Measurements from ENCODE around the gene HGF.

HGF gene

DNA sequence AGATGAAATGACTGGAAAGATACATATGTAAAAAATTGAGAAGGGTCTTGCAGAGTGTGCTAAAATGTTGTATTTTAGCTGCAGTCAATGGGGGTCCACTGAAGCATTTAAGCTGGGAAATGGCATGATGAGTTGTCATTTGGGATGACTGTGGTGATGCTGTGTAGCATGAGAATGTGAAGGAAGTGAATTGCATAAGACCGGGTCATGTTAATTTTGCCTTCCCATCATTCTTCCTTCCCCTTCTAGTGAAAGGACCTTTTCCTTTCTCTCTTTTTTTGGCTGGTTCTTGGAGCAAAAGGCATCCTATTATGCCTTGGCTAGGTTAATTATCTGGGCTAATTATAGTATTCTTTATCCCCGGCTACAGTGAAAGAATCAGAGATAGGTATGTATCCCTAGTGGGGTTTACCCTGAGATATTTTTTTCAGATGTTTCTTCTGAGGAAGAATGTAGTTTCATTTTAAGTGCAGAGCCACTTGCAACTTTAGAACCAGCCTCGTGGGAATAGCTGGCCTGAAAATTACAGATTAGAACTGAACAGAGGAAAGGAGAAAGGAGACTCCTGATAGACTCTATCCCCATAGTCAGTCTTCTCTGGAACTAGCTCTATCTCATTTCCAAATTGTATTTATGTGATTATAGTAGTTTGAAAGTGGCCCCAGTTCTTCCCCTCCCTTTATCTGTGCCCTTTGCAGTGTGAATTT lies 93.6 kb downstream of the HGF start:
- H3K4me3 ChIP-seq (ENCODE audit: insufficient read depth, low read depth, low read length, poor library complexity, severe bottlenecking), result no peak overlapping the region
- no peaks in the 10 kb centered on the region for H3K36me3 ChIP-seq (ENCODE audit: control insufficient read depth, insufficient read depth, low read length)
- no peaks in the 10 kb centered on the region for H3K27me3 ChIP-seq (replicated peaks; ENCODE audit: control insufficient read depth, insufficient read depth, low read length, poor library complexity, severe bottlenecking)
- DNase-seq, result no peak
- H3K9me3 ChIP-seq (ENCODE audit: control insufficient read depth, low read length), result no peaks in the 10 kb centered on the region
- H3K4me1 ChIP-seq (ENCODE audit: control insufficient read depth, insufficient read depth, low read length, poor library complexity, severe bottlenecking), result no peaks in the 10 kb centered on the region
- H3K27ac ChIP-seq (ENCODE audit: insufficient read depth, low read length, poor library complexity, severe bottlenecking), result no peak overlapping the region

- Histone ChIP-seq H3K4me1 (ENCODE audit: control insufficient read depth, insufficient read depth, low read length, poor library complexity, severe bottlenecking) (no peaks in the 10 kb centered on the region), H3K4me3 (ENCODE audit: insufficient read depth, low read depth, low read length, poor library complexity, severe bottlenecking) (no peak overlapping the region), H3K27ac (ENCODE audit: insufficient read depth, low read length, poor library complexity, severe bottlenecking) (no peak overlapping the region), H3K9me3 (ENCODE audit: control insufficient read depth, low read length) (no peaks in the 10 kb centered on the region), H3K27me3 (replicated peaks; ENCODE audit: control insufficient read depth, insufficient read depth, low read length, poor library complexity, severe bottlenecking) (no peaks in the 10 kb centered on the region), H3K36me3 (ENCODE audit: control insufficient read depth, insufficient read depth, low read length) (no peaks in the 10 kb centered on the region)
- no peak for DNase-seq
These were observed 95.4 kb downstream of the HGF start for GRCh38 chr7:81674431-81674830.

DNA sequence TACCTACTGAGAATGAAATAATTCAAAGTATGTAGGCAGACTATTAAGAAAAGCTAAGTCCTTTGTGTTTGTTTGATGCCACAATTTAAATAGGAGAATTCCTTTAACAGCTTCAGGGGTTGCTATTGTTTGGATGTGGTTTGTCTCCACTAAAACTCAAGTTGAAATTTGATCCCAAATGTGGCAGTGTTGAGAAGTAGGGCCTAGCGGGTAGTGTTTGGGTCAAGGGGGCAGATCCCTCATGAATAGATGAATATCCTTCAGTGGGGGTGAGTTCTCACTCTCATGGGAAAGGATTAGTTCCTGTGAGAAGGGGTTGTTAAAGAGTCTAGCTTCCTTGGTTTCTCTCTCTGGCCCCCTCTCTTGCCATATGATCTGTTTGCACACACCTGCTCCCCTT lies 97.0 kb downstream of the HGF start:
- Histone ChIP-seq H3K4me1 (ENCODE audit: control insufficient read depth, insufficient read depth, low read length, poor library complexity, severe bottlenecking) (no peaks in the 10 kb centered on the region), H3K27ac (ENCODE audit: insufficient read depth, low read length, poor library complexity, severe bottlenecking) (no peak overlapping the region), H3K27me3 (replicated peaks; ENCODE audit: control insufficient read depth, insufficient read depth, low read length, poor library complexity, severe bottlenecking) (no peaks in the 10 kb centered on the region), H3K36me3 (ENCODE audit: control insufficient read depth, insufficient read depth, low read length) (no peaks in the 10 kb centered on the region), H3K9me3 (ENCODE audit: control insufficient read depth, low read length) (no peaks in the 10 kb centered on the region), H3K4me3 (ENCODE audit: insufficient read depth, low read depth, low read length, poor library complexity, severe bottlenecking) (no peak overlapping the region)
- DNase-seq, result no peak

GRCh38 chr7:81669476-81670105 lies 100.3 kb downstream of the HGF start:
- no peak for DNase-seq
- Histone ChIP-seq H3K9me3 (ENCODE audit: control insufficient read depth, low read length) (no peaks in the 10 kb centered on the region), H3K4me3 (ENCODE audit: insufficient read depth, low read depth, low read length, poor library complexity, severe bottlenecking) (no peak overlapping the region), H3K27ac (ENCODE audit: insufficient read depth, low read length, poor library complexity, severe bottlenecking) (no peak overlapping the region), H3K27me3 (replicated peaks; ENCODE audit: control insufficient read depth, insufficient read depth, low read length, poor library complexity, severe bottlenecking) (no peaks in the 10 kb centered on the region), H3K36me3 (ENCODE audit: control insufficient read depth, insufficient read depth, low read length) (no peaks in the 10 kb centered on the region), H3K4me1 (ENCODE audit: control insufficient read depth, insufficient read depth, low read length, poor library complexity, severe bottlenecking) (no peaks in the 10 kb centered on the region)

- DNase-seq, result no peak
- Histone ChIP-seq H3K36me3 (ENCODE audit: control insufficient read depth, insufficient read depth, low read length) (no peaks in the 10 kb centered on the region), H3K4me1 (ENCODE audit: control insufficient read depth, insufficient read depth, low read length, poor library complexity, severe bottlenecking) (no peaks in the 10 kb centered on the region), H3K27ac (ENCODE audit: insufficient read depth, low read length, poor library complexity, severe bottlenecking) (no peak overlapping the region), H3K4me3 (ENCODE audit: insufficient read depth, low read depth, low read length, poor library complexity, severe bottlenecking) (no peak overlapping the region), H3K9me3 (ENCODE audit: control insufficient read depth, low read length) (no peaks in the 10 kb centered on the region), H3K27me3 (replicated peaks; ENCODE audit: control insufficient read depth, insufficient read depth, low read length, poor library complexity, severe bottlenecking) (no peaks in the 10 kb centered on the region)
These were observed 103.6 kb downstream of the HGF start for GRCh38 chr7:81666209-81666608.

DNA sequence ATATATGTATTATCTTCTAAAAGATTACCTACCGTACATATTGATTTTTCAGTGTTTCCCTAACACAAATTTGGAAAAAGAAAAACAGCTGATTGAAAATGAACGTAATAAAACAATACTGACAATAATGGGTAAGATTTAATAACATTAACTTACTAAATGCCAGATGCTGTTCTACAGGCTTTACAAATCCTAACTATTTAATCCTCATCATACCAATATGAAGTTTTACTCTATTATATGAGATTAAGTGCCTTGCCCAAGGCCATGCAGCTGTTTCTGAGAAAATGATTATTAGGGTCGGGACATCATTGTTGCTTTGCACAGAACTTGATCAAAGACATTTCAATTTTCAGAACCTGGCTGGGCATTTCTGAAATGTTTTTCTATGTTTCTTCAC lies 104.6 kb downstream of the HGF start:
- Histone ChIP-seq H3K27ac (ENCODE audit: insufficient read depth, low read length, poor library complexity, severe bottlenecking) (no peak overlapping the region), H3K9me3 (ENCODE audit: control insufficient read depth, low read length) (no peaks in the 10 kb centered on the region), H3K4me1 (ENCODE audit: control insufficient read depth, insufficient read depth, low read length, poor library complexity, severe bottlenecking) (no peaks in the 10 kb centered on the region), H3K4me3 (ENCODE audit: insufficient read depth, low read depth, low read length, poor library complexity, severe bottlenecking) (no peak overlapping the region), H3K27me3 (replicated peaks; ENCODE audit: control insufficient read depth, insufficient read depth, low read length, poor library complexity, severe bottlenecking) (no peaks in the 10 kb centered on the region), H3K36me3 (ENCODE audit: control insufficient read depth, insufficient read depth, low read length) (no peaks in the 10 kb centered on the region)
- no peak for DNase-seq

- H3K36me3 ChIP-seq (ENCODE audit: control insufficient read depth, insufficient read depth, low read length), result no peaks in the 10 kb centered on the region
- no peak overlapping the region for H3K4me3 ChIP-seq (ENCODE audit: insufficient read depth, low read depth, low read length, poor library complexity, severe bottlenecking)
- H3K27ac ChIP-seq (ENCODE audit: insufficient read depth, low read length, poor library complexity, severe bottlenecking), result no peak overlapping the region
- H3K27me3 ChIP-seq (replicated peaks; ENCODE audit: control insufficient read depth, insufficient read depth, low read length, poor library complexity, severe bottlenecking), result no peaks in the 10 kb centered on the region
- H3K9me3 ChIP-seq (ENCODE audit: control insufficient read depth, low read length), result no peaks in the 10 kb centered on the region
- H3K4me1 ChIP-seq (ENCODE audit: control insufficient read depth, insufficient read depth, low read length, poor library complexity, severe bottlenecking), result no peaks in the 10 kb centered on the region
- no peak for DNase-seq
These were observed 105.5 kb downstream of the HGF start for GRCh38 chr7:81664304-81664703.

DNA sequence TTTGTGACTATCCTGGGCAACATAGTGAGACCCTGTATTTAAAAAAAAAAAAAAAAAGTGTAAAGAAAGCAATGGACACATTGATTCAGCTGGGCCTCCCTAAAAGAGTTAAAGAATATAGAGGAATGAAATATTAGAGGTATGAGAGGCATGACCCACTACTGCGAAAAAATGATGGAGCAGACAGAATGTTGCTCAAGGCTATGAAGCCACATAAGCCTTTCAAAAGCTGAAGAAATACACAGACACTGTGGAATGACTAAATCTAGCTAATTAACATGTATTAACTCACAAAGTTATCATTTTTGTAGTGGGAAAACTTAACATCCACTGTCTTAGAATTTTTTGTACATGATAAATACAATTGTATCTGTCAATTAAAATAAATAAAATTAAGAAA lies 107.3 kb downstream of the HGF start:
- no peaks in the 10 kb centered on the region for H3K4me1 ChIP-seq (ENCODE audit: control insufficient read depth, insufficient read depth, low read length, poor library complexity, severe bottlenecking)
- DNase-seq, result no peak
- H3K9me3 ChIP-seq (ENCODE audit: control insufficient read depth, low read length), result no peaks in the 10 kb centered on the region
- no peaks in the 10 kb centered on the region for H3K36me3 ChIP-seq (ENCODE audit: control insufficient read depth, insufficient read depth, low read length)
- H3K27ac ChIP-seq (ENCODE audit: insufficient read depth, low read length, poor library complexity, severe bottlenecking), result no peak overlapping the region
- H3K4me3 ChIP-seq (ENCODE audit: insufficient read depth, low read depth, low read length, poor library complexity, severe bottlenecking), result no peak overlapping the region
- no peaks in the 10 kb centered on the region for H3K27me3 ChIP-seq (replicated peaks; ENCODE audit: control insufficient read depth, insufficient read depth, low read length, poor library complexity, severe bottlenecking)

DNA sequence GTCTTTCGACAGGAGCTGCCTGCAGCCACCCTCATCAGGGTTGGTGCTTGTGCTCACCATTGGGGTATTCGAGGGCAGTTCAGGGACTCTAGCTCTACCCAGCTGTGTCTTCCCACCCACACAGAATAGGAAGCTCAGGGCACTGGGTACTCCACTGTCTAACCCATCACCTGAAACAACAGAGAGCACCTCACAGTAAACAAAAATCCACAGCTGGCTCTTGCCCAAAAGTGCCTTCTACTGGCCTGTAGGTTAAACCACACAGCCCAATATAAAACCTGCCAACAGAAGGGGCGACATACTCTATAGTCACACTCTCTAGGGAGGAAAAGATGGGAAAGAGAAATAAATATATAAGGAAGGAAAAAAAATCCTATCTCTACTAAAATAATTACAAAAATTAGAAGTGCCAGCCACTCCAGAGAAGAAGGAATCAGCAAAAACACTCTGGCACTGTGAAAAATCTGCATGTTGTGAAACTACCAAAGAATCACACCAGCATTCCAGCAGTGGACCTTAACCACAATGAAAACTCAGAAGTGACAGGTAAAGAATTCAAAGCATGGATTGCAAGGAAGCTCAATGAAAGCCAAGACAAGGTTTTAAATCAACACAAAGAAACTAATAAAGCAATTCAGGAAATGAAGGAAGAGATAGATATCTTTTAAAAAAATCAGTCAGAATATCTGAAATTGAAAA lies 110.0 kb downstream of the HGF start:
- Histone ChIP-seq H3K36me3 (ENCODE audit: control insufficient read depth, insufficient read depth, low read length) (no peaks in the 10 kb centered on the region), H3K27me3 (replicated peaks; ENCODE audit: control insufficient read depth, insufficient read depth, low read length, poor library complexity, severe bottlenecking) (no peaks in the 10 kb centered on the region), H3K9me3 (ENCODE audit: control insufficient read depth, low read length) (no peaks in the 10 kb centered on the region), H3K4me3 (ENCODE audit: insufficient read depth, low read depth, low read length, poor library complexity, severe bottlenecking) (no peak overlapping the region), H3K27ac (ENCODE audit: insufficient read depth, low read length, poor library complexity, severe bottlenecking) (no peak overlapping the region), H3K4me1 (ENCODE audit: control insufficient read depth, insufficient read depth, low read length, poor library complexity, severe bottlenecking) (no peaks in the 10 kb centered on the region)
- no peak for DNase-seq

- H3K27me3 ChIP-seq (replicated peaks; ENCODE audit: control insufficient read depth, insufficient read depth, low read length, poor library complexity, severe bottlenecking), result no peaks in the 10 kb centered on the region
- H3K4me3 ChIP-seq (ENCODE audit: insufficient read depth, low read depth, low read length, poor library complexity, severe bottlenecking), result no peak overlapping the region
- no peaks in the 10 kb centered on the region for H3K36me3 ChIP-seq (ENCODE audit: control insufficient read depth, insufficient read depth, low read length)
- no peaks in the 10 kb centered on the region for H3K4me1 ChIP-seq (ENCODE audit: control insufficient read depth, insufficient read depth, low read length, poor library complexity, severe bottlenecking)
- H3K27ac ChIP-seq (ENCODE audit: insufficient read depth, low read length, poor library complexity, severe bottlenecking), result no peak overlapping the region
- no peaks in the 10 kb centered on the region for H3K9me3 ChIP-seq (ENCODE audit: control insufficient read depth, low read length)
- DNase-seq, result no peak
These were observed 112.3 kb downstream of the HGF start for GRCh38 chr7:81657551-81657950.
